ENCODE measurements around the gene STX1B.

The STX1B gene

GRCh38 chr16:30976486-30976885 is 34.0 kb downstream of the STX1B start:
- no peak for TF ChIP-seq CTCF (IDR thresholded peaks at IDR 0.05)

- TF ChIP-seq CTCF (IDR thresholded peaks at IDR 0.05) = no peak
Measured at GRCh38 chr16:30974348-30974747, 36.1 kb downstream of the STX1B start.

GRCh38 chr16:30972872-30973271 is 37.6 kb downstream of the STX1B start:
- TF ChIP-seq CTCF (IDR thresholded peaks at IDR 0.05) = no peak

GRCh38 chr16:30971298-30971697 is 39.1 kb downstream of the STX1B start:
- TF ChIP-seq CTCF (IDR thresholded peaks at IDR 0.05) = no peak

- TF ChIP-seq CTCF (IDR thresholded peaks at IDR 0.05) = no peak
Measured at GRCh38 chr16:30969246-30969842, 41.1 kb downstream of the STX1B start.

- no peak for TF ChIP-seq CTCF (IDR thresholded peaks at IDR 0.05)
Measured at GRCh38 chr16:30967795-30968194, 42.6 kb downstream of the STX1B start.

GRCh38 chr16:30966033-30966619 is 44.3 kb downstream of the STX1B start:
- TF ChIP-seq CTCF (IDR thresholded peaks at IDR 0.05) = no peak

- no peak for TF ChIP-seq CTCF (IDR thresholded peaks at IDR 0.05)
Measured at GRCh38 chr16:30965436-30965835, 45.0 kb downstream of the STX1B start.
